GM12878 (cell line): Measurements from ENCODE around the gene GARS1.

Experiments
- BCLAF1 ChIP-seq: fragments of 450-650 bp; IDR thresholded peaks from 2 replicates; pipeline ENCODE4 v1.6.1; 2017; ENCODE audit warnings: antibody characterized with exemption, mild to moderate bottlenecking, moderate library complexity
- BHLHE40 ChIP-seq, 2 experiments: fragments of 450-650 bp in 1 of 2; IDR thresholded peaks; 2 replicates each; pipeline ENCODE4 v1.6.1; 2011 to 2017; ENCODE audit warnings: low read depth in 2 of 2, borderline replicate concordance in 1 of 2, improper control_type of control experiment in 1 of 2, low read length in 1 of 2, mild to moderate bottlenecking in 1 of 2
- E2F8 ChIP-seq: fragments of 450-650 bp; IDR thresholded peaks from 2 replicates; pipeline ENCODE4 v1.6.1; 2018; ENCODE audit warnings: mild to moderate bottlenecking, low read depth, moderate library complexity; ENCODE audit not compliant: partially characterized antibody
- ESRRA ChIP-seq: IDR thresholded peaks from 2 replicates; pipeline ENCODE4 v1.6.1; 2012; ENCODE audit warnings: mild to moderate bottlenecking, low read length, improper control_type of control experiment
- GABPA ChIP-seq: IDR thresholded peaks from 2 replicates; pipeline ENCODE4 v1.6.1; 2014; ENCODE audit warnings: antibody characterized with exemption, low read depth, mild to moderate bottlenecking, inconsistent platforms
- HDAC2 ChIP-seq: fragments of 200-600 bp; sonication (generic); IDR thresholded peaks from 2 replicates; pipeline ENCODE4 v1.6.1; 2017
- NR2C2 ChIP-seq: IDR thresholded peaks from 2 replicates; pipeline ENCODE4 v1.6.1; 2011; ENCODE audit warnings: borderline replicate concordance, low read depth; ENCODE audit not compliant: control insufficient read depth, insufficient read length
- POLR2A ChIP-seq: IDR thresholded peaks from 2 replicates; pipeline ENCODE4 v1.6.1; 2011; ENCODE audit warnings: low read depth, mild to moderate bottlenecking, low read length
- TCF3 ChIP-seq: IDR thresholded peaks from 2 replicates; pipeline ENCODE4 v1.6.1; 2012; ENCODE audit warnings: low read depth, mild to moderate bottlenecking, low read length, borderline replicate concordance; ENCODE audit not compliant: insufficient read depth
- USF1 ChIP-seq: IDR thresholded peaks from 2 replicates; pipeline ENCODE4 v1.6.1; 2011; ENCODE audit warnings: borderline replicate concordance, low read depth, mild to moderate bottlenecking, moderate library complexity, mixed read lengths, low read length; ENCODE audit not compliant: insufficient read depth; ENCODE audit errors: extremely low read length
- TF ChIP-seq, protein P1 (sequence below), 3 experiments: IDR thresholded peaks in 2 of 3; conservative IDR thresholded peaks in 1 of 3; 2 replicates each; pipeline ENCODE4 v1.5.1; 2011; ENCODE audit warnings: low read depth in 3 of 3, low read length in 3 of 3, mild to moderate bottlenecking in 3 of 3, control low read depth in 2 of 3, moderate library complexity in 2 of 3, inconsistent platforms in 1 of 3, mixed read lengths in 1 of 3; ENCODE audit not compliant: control insufficient read depth in 2 of 3, insufficient read depth in 1 of 3; ENCODE audit errors: extremely low read depth in 1 of 3
- TF ChIP-seq, protein P2 (sequence below): fragments of 450-650 bp; formaldehyde crosslinking; IDR thresholded peaks from 2 replicates; pipeline ENCODE4 v1.4.0; 2020; ENCODE audit warnings: mild to moderate bottlenecking, moderate library complexity

DNA sequence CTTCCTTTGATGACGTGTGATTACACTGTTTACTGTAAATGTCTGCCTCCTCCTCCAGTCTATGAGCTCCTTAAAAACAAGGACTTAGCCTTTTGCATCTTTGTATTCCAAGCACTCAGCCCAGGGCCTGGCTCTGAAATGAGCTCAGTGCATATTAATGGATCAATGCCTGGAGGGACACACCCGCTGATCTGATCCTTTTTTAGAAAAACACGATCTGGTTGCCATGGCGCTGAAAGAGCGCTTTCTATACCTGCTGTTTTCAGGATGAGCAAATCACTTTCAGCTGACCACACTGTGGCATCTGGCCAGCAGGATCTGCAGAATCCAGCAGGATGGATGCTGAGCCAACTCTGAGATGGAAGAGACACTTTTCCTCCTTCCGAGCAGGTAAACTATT is 37.8 kb upstream of the GARS1 start:
- no peak for TF ChIP-seq BHLHE40 (IDR thresholded peaks at IDR 0.05; ENCODE audit: borderline replicate concordance in 1 of 2, low read depth in 2 of 2, low read length in 1 of 2)
- no peak for TF ChIP-seq E2F8
- no peak for TF ChIP-seq BCLAF1
- TF ChIP-seq ESRRA: no peak
- TF ChIP-seq, protein P1, sequence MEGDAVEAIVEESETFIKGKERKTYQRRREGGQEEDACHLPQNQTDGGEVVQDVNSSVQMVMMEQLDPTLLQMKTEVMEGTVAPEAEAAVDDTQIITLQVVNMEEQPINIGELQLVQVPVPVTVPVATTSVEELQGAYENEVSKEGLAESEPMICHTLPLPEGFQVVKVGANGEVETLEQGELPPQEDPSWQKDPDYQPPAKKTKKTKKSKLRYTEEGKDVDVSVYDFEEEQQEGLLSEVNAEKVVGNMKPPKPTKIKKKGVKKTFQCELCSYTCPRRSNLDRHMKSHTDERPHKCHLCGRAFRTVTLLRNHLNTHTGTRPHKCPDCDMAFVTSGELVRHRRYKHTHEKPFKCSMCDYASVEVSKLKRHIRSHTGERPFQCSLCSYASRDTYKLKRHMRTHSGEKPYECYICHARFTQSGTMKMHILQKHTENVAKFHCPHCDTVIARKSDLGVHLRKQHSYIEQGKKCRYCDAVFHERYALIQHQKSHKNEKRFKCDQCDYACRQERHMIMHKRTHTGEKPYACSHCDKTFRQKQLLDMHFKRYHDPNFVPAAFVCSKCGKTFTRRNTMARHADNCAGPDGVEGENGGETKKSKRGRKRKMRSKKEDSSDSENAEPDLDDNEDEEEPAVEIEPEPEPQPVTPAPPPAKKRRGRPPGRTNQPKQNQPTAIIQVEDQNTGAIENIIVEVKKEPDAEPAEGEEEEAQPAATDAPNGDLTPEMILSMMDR (IDR thresholded peaks at IDR 0.05 in 2 of 3, conservative IDR thresholded peaks at IDR 0.05 in 1 of 3; ENCODE audit: control insufficient read depth in 2 of 3, extremely low read depth in 1 of 3, insufficient read depth in 1 of 3, low read depth in 3 of 3, low read length in 3 of 3): no peak
- no peak for TF ChIP-seq POLR2A
- TF ChIP-seq GABPA: no peak
- no peak for TF ChIP-seq HDAC2
- TF ChIP-seq TCF3: no peak
- TF ChIP-seq USF1: no peak
- no peak for TF ChIP-seq NR2C2
- TF ChIP-seq, protein P2, sequence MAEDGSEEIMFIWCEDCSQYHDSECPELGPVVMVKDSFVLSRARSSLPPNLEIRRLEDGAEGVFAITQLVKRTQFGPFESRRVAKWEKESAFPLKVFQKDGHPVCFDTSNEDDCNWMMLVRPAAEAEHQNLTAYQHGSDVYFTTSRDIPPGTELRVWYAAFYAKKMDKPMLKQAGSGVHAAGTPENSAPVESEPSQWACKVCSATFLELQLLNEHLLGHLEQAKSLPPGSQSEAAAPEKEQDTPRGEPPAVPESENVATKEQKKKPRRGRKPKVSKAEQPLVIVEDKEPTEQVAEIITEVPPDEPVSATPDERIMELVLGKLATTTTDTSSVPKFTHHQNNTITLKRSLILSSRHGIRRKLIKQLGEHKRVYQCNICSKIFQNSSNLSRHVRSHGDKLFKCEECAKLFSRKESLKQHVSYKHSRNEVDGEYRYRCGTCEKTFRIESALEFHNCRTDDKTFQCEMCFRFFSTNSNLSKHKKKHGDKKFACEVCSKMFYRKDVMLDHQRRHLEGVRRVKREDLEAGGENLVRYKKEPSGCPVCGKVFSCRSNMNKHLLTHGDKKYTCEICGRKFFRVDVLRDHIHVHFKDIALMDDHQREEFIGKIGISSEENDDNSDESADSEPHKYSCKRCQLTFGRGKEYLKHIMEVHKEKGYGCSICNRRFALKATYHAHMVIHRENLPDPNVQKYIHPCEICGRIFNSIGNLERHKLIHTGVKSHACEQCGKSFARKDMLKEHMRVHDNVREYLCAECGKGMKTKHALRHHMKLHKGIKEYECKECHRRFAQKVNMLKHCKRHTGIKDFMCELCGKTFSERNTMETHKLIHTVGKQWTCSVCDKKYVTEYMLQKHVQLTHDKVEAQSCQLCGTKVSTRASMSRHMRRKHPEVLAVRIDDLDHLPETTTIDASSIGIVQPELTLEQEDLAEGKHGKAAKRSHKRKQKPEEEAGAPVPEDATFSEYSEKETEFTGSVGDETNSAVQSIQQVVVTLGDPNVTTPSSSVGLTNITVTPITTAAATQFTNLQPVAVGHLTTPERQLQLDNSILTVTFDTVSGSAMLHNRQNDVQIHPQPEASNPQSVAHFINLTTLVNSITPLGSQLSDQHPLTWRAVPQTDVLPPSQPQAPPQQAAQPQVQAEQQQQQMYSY (CRISPR knock-in tag): no peak
